GM13977 (cell line): ENCODE measurements around the gene C1QC.

Experiments used
- DNase-seq: peaks from one replicate; pipeline ENCODE4 v3.0.0; 2012; ENCODE audit warnings: low spot score
- CTCF ChIP-seq: IDR thresholded peaks from 2 replicates; pipeline ENCODE4 v1.5.1; 2012; ENCODE audit warnings: mild to moderate bottlenecking, control low read depth; ENCODE audit not compliant: insufficient read depth; ENCODE audit errors: extremely low read depth, missing control alignments
- in situ Hi-C: fragments of 300-500 bp; cut with MboI; formaldehyde crosslinking; loops from one replicate; pipeline ENCODE4 v1.12.0; 2022; ENCODE audit warnings: low sequenced_read_pairs, low pct_unique_long_range_greater_than_20kb, mixed read lengths, inconsistent platforms; ENCODE audit not compliant: unreplicated experiment

C1QC gene

GRCh38 chr1:22608361-22608760 is 35.1 kb upstream of the C1QC start:
- TF ChIP-seq CTCF = no peak
- in situ Hi-C loops = no loop called here
- DNase-seq = no peak

GRCh38 chr1:22609291-22609690 is 34.1 kb upstream of the C1QC start:
- no peak for DNase-seq
- in situ Hi-C loops = no loop called here
- no peak for TF ChIP-seq CTCF

GRCh38 chr1:22611530-22611947 is 31.9 kb upstream of the C1QC start:
- no peak for DNase-seq
- in situ Hi-C loops = no loop called here
- TF ChIP-seq CTCF = no peak

- DNase-seq = no peak
- no peak for TF ChIP-seq CTCF
- in situ Hi-C loops = no loop called here
These were observed 30.5 kb upstream of the C1QC start for GRCh38 chr1:22612671-22613571.

GRCh38 chr1:22613572-22613918 is 29.9 kb upstream of the C1QC start:
- in situ Hi-C loops = no loop called here

GRCh38 chr1:22613951-22614350 is 29.5 kb upstream of the C1QC start:
- in situ Hi-C loops = no loop called here
- DNase-seq = no peak
- no peak for TF ChIP-seq CTCF

More at GRCh38 chr1:22613572-22613918, 29.9 kb upstream of the C1QC start:
- TF ChIP-seq CTCF = no peak
- DNase-seq = no peak
